ENCODE results near the gene TUFT1. TPM values are rescaled to one million over a fixed set of nuclear protein-coding genes. Genes with fewer than 3 reads are reported as not detected.
"Not testable (repeated sequence)": the region's sequence is repeated elsewhere in the genome, so short reads cannot be mapped to it uniquely, and the experiment has no call there.

TUFT1 gene
- total RNA-seq, 1 donor from 2014 or later: 9.0 TPM

DNA sequence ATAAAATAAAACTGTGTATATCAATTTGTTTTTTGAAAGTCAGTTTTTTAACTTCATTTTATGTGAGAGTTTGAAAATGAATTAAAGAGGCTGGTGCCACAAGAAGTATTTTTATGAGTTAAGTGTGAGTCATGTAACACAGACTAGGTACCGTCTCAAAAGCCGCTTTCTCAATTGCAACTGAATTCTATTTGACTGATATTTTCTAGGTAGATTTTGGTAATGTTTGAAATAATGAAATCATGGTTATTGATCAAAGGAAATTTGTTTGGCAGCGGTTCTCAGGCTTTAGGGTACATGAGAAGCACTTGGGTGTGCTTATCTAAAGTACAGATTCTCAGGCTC is 76.4 kb downstream of the TUFT1 start:
- TF ChIP-seq, protein P1, sequence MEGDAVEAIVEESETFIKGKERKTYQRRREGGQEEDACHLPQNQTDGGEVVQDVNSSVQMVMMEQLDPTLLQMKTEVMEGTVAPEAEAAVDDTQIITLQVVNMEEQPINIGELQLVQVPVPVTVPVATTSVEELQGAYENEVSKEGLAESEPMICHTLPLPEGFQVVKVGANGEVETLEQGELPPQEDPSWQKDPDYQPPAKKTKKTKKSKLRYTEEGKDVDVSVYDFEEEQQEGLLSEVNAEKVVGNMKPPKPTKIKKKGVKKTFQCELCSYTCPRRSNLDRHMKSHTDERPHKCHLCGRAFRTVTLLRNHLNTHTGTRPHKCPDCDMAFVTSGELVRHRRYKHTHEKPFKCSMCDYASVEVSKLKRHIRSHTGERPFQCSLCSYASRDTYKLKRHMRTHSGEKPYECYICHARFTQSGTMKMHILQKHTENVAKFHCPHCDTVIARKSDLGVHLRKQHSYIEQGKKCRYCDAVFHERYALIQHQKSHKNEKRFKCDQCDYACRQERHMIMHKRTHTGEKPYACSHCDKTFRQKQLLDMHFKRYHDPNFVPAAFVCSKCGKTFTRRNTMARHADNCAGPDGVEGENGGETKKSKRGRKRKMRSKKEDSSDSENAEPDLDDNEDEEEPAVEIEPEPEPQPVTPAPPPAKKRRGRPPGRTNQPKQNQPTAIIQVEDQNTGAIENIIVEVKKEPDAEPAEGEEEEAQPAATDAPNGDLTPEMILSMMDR (IDR thresholded peaks at IDR 0.05): no peak
- H3K36me3 Mint-ChIP-seq (ENCODE audit: unreplicated experiment): no peaks in the 10 kb centered on the region
- no peaks in the 10 kb centered on the region for H3K27me3 Mint-ChIP-seq (ENCODE audit: unreplicated experiment)
- peak overlapping the region; percentile 52 for H3K27ac Mint-ChIP-seq (ENCODE audit: unreplicated experiment)
- peaks cover 66% of the 10 kb centered on the region for H3K4me1 Mint-ChIP-seq (ENCODE audit: unreplicated experiment)
- no peak overlapping the region for H3K4me3 Mint-ChIP-seq (ENCODE audit: unreplicated experiment)
- H3K9me3 Mint-ChIP-seq (ENCODE audit: unreplicated experiment): no peaks in the 10 kb centered on the region
- DNase-seq (ENCODE audit: extremely low spot score, unreplicated experiment): no peak

DNA sequence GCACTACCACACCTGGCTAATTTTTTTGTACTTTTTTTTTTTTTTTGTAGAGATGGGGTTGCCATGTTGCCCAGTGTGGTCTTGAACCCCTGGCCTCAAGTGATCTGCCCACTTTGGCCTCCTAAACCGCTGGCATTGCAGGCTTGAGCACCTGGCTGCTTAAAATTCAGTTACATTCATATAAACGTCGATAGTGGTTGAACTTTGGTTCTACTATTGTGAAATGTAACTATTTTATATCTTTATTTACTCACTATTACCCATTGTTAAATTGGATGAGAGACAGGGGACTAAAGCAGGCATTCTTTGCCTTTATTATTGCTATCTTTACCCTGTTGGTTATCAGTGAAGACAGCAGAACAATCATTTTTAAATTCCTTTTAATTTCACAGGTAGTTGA is 77.9 kb downstream of the TUFT1 start:
- Mint-ChIP-seq H3K4me3 (ENCODE audit: unreplicated experiment) (no peak overlapping the region), H3K9me3 (ENCODE audit: unreplicated experiment) (no peaks in the 10 kb centered on the region), H3K27ac (ENCODE audit: unreplicated experiment) (no peak overlapping the region), H3K27me3 (ENCODE audit: unreplicated experiment) (no peaks in the 10 kb centered on the region), H3K36me3 (ENCODE audit: unreplicated experiment) (no peaks in the 10 kb centered on the region), H3K4me1 (ENCODE audit: unreplicated experiment) (peaks cover 63% of the 10 kb centered on the region)
- TF ChIP-seq, protein P1 (IDR thresholded peaks at IDR 0.05): no peak
- DNase-seq (ENCODE audit: extremely low spot score, unreplicated experiment): no peak

DNA sequence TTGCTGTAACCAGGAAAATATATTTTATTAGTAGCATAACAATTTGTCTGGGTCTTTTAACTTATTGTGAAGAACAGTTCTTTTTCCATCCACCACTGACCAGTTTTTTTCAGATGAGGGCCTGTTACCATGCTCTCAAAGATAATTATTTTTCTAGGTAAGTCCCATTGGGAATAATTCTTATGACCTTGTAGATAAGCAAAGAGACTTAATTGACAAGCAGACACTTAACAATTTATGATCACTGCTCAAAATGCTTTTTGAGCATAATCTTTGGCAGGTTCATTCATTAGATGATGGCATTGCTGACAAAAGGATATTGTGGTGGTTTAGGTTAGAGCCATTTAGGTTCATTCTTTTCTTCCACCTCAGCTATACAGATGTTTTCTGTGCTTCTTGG is 78.4 kb downstream of the TUFT1 start:
- no peak for DNase-seq (ENCODE audit: extremely low spot score, unreplicated experiment)
- H3K9me3 Mint-ChIP-seq (ENCODE audit: unreplicated experiment): no peaks in the 10 kb centered on the region
- H3K27me3 Mint-ChIP-seq (ENCODE audit: unreplicated experiment): no peaks in the 10 kb centered on the region
- H3K27ac Mint-ChIP-seq (ENCODE audit: unreplicated experiment): no peak overlapping the region
- peaks cover 59% of the 10 kb centered on the region for H3K4me1 Mint-ChIP-seq (ENCODE audit: unreplicated experiment)
- no peak overlapping the region for H3K4me3 Mint-ChIP-seq (ENCODE audit: unreplicated experiment)
- TF ChIP-seq, protein P1 (IDR thresholded peaks at IDR 0.05): no peak
- H3K36me3 Mint-ChIP-seq (ENCODE audit: unreplicated experiment): no peaks in the 10 kb centered on the region

DNA sequence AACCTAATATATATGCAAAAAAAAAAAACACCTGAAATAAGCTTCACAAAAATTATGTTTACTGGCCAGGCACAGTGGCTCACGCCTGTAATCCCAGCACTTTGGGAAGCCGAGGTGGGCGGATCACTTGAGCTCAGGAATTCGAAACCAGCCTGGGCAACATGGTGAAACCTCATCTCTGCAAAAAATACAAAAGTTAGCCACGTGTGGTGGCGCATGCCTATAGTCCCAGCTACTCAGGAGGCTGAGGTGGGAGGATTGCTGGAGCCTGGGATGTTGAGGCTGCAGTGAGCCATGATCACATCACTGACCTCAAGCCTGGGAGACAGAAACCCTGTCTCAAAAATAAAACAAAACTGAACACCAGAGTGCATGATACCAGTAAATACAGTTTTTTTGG is 78.9 kb downstream of the TUFT1 start:
- not testable (repeated sequence) for DNase-seq (ENCODE audit: extremely low spot score, unreplicated experiment); H3K27ac Mint-ChIP-seq (ENCODE audit: unreplicated experiment); H3K27me3 Mint-ChIP-seq (ENCODE audit: unreplicated experiment); H3K36me3 Mint-ChIP-seq (ENCODE audit: unreplicated experiment); H3K9me3 Mint-ChIP-seq (ENCODE audit: unreplicated experiment); H3K4me3 Mint-ChIP-seq (ENCODE audit: unreplicated experiment)
- H3K4me1 Mint-ChIP-seq (ENCODE audit: unreplicated experiment): peaks cover 53% of the 10 kb centered on the region

DNA sequence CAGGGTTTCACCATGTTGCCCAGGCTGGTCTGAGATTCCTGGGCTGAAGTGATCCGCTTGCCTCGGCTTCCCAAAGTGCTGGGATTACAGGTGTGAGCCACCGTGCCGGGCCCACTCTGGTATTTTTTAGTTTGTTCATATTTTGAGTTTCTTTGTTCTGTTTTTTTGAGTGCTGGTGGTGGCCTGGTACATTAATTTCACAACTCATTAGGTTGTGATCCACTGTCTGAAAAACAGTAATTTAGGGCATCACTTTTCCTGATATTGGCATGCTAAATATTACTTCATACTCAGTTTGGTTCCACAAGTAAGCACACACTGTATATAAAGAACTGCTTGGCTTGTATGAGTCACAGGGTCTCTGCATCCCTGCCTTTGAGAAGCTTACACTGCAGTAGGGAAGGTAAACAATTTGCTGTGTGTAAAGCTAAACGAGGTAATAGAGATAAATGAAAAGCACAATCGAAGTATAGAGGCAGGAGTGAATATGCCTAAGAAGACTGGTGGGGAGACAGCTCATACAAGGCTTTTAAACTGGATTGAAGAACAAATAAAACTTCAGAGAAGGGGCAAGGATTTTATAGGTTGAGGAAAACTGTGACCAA is 79.5 kb downstream of the TUFT1 start:
- no peak overlapping the region for H3K4me3 Mint-ChIP-seq (ENCODE audit: unreplicated experiment)
- H3K36me3 Mint-ChIP-seq (ENCODE audit: unreplicated experiment): no peaks in the 10 kb centered on the region
- TF ChIP-seq, protein P1 (IDR thresholded peaks at IDR 0.05): no peak
- H3K27me3 Mint-ChIP-seq (ENCODE audit: unreplicated experiment): no peaks in the 10 kb centered on the region
- H3K4me1 Mint-ChIP-seq (ENCODE audit: unreplicated experiment): peaks cover 48% of the 10 kb centered on the region
- DNase-seq (ENCODE audit: extremely low spot score, unreplicated experiment): no peak
- H3K27ac Mint-ChIP-seq (ENCODE audit: unreplicated experiment): peak overlapping the region; percentile 36
- H3K9me3 Mint-ChIP-seq (ENCODE audit: unreplicated experiment): no peaks in the 10 kb centered on the region

DNA sequence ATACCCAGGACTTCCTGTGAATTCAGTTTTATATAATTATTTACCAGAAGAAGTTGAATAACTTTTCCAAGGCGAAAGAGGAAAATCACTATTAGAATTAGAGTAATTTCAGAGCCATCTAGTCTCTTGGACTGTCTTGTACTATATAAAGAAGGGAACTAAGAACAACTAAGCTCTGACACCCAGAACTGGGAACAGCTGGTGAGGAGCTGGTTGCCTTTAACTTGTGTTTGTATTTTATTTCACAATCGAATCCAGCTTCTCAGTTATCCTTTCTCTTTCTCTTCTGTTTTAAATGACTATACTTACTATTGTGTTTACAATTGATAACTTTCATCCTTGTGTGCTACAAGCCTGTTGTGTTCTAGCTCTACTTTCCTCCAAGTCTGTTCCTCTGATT is 80.2 kb downstream of the TUFT1 start:
- Mint-ChIP-seq H3K4me1 (ENCODE audit: unreplicated experiment) (peaks cover 45% of the 10 kb centered on the region), H3K27ac (ENCODE audit: unreplicated experiment) (peak overlapping the region; percentile 73), H3K4me3 (ENCODE audit: unreplicated experiment) (no peak overlapping the region), H3K27me3 (ENCODE audit: unreplicated experiment) (no peaks in the 10 kb centered on the region), H3K9me3 (ENCODE audit: unreplicated experiment) (no peaks in the 10 kb centered on the region), H3K36me3 (ENCODE audit: unreplicated experiment) (no peaks in the 10 kb centered on the region)
- TF ChIP-seq, protein P1 (IDR thresholded peaks at IDR 0.05): no peak
- DNase-seq (ENCODE audit: extremely low spot score, unreplicated experiment): no peak

All from osteocyte (in vitro differentiated cells).